Measurements from ENCODE around the gene PARP9. TPM values are rescaled to one million over a fixed set of nuclear protein-coding genes. Genes with fewer than 3 reads are reported as not detected.

The PARP9 gene
- polyA plus RNA-seq: 10 to 100 TPM; 20.5 to 36.5 (median 25.2) TPM
- long read RNA-seq, donor 1: 0 reads
- long read RNA-seq, donor 2: 0 reads
- long read RNA-seq, donor 3: 0 reads
- long read RNA-seq, donor 4: 0 reads
- long read RNA-seq, donor 5: 0 reads
- long read RNA-seq, donor 6: 0 reads
- long read RNA-seq, donor 7: 0 reads
- long read RNA-seq, donor 8: 0 reads
- long read RNA-seq, donor 9: 0 reads
- long read RNA-seq, donor 10, partial matches to known transcripts: 7 of 7 reads
- long read RNA-seq, donor 10, other reads (novel, unspliced or antisense): 0 of 7 reads

DNA sequence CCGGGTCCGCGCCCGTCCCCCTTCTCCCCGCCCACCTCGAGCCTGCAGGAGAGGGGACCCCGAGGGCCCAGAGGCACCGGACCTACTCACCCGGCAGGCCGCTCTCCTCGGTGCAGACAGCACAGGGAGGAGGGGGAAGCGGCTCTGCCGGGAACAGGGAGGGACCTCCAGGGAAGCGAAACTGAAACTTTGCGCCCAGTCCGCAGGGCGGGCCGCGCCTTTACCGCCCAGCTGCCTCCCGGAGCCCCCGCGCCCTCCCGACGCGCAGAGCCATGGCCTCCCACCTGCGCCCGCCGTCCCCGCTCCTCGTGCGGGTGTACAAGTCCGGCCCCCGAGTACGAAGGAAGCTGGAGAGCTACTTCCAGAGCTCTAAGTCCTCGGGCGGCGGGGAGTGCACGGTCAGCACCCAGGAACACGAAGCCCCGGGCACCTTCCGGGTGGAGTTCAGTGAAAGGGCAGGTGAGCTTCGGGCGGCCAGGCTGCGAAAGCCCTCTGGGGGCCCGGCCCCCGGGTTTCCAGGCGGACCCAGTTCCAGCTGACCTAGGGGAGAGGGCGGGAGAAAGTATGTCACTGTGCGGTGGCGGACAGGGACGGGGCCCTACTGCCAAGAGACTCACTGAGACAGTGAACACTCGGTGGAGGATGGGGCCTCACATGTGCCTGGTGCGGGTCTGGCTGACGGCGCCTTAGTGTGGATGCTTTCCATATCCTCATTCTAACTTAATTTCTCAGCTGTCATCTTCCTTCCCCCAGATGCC, at the start of gene PARP9, which contains the start of gene DTX3L:
Gene PARP9 (minus strand): TSS at position 146 of the 758 bp plus-strand sequence. CDS start 4,680 bp downstream, outside the sequence.
Gene DTX3L (plus strand): TSS at position 184 of the 758 bp plus-strand sequence. CDS start 89 bp downstream, at position 273.
- Histone ChIP-seq H3K27me3 (ENCODE audit: control insufficient read depth in 3 of 3, insufficient read depth in 3 of 3, low read length in 3 of 3) (no peaks in the 10 kb centered on the region), H3K27ac (ENCODE audit: low read depth in 1 of 3, low read length in 2 of 3) (peak within 1 kb of the TSS; percentile 93 to 99 (median 98)), H3K36me3 (ENCODE audit: control insufficient read depth in 3 of 3, insufficient read depth in 2 of 3, low read depth in 1 of 3, low read length in 3 of 3) (peaks cover 4 to 19% (median 5%) of the 10 kb centered on the region in 3 donors), H3K4me3 (ENCODE audit: low read depth in 1 of 3, low read length in 3 of 3) (peak within 1 kb of the TSS; percentile 93 to 99 (median 95)), H3K9me3 (ENCODE audit: control insufficient read depth in 2 of 2, insufficient read depth in 1 of 2, low read depth in 1 of 2, low read length in 1 of 2) (no peaks in the 10 kb centered on the region), H3K4me1 (ENCODE audit: control insufficient read depth in 3 of 3, insufficient read depth in 2 of 3, low read depth in 1 of 3, low read length in 2 of 3) (peaks cover 4 to 22% (median 12%) of the 10 kb centered on the region in 3 donors)
- FAIRE-seq: no peak
- DNase-seq: peak; percentile 92 to 95
- 0 to 1% (median 0%) methylated on average over 45 to 56 of the region's 56 CpGs for WGBS, 3 donors

DNA sequence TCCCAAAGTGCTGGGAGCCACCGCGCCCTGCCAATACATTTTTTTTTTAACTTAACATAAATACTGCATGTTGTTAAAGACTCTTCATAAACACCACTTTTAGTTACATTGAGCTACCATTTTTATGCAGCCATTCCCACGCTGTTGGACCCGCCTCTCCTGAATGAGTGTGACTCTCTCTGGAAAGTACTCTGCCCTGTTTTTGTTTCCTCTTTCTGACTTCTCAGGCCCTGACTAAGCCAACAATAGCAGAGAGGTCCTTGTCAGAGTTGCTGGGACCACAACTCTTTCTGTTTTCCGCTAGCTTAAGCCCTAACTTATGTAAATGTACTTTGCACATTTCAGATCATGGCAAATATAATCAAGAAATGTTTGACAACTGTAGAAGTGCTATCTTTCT, 48.6 kb upstream of the PARP9 start:
- H3K9me3 ChIP-seq (ENCODE audit: control insufficient read depth in 2 of 2, insufficient read depth in 1 of 2, low read depth in 1 of 2, low read length in 1 of 2): no peaks in the 10 kb centered on the region
- no peaks in the 10 kb centered on the region for H3K27me3 ChIP-seq (ENCODE audit: control insufficient read depth in 3 of 3, insufficient read depth in 3 of 3, low read length in 3 of 3)
- H3K27ac ChIP-seq (ENCODE audit: low read depth in 1 of 3, low read length in 2 of 3): no peak overlapping the region
- no peaks in the 10 kb centered on the region for H3K4me1 ChIP-seq (ENCODE audit: control insufficient read depth in 3 of 3, insufficient read depth in 2 of 3, low read depth in 1 of 3, low read length in 2 of 3)
- 80 to 97% (median 88%) methylated on average over 5 of the region's 5 CpGs for WGBS, 3 donors
- DNase-seq: no peak
- no peak overlapping the region for H3K4me3 ChIP-seq (ENCODE audit: low read depth in 1 of 3, low read length in 3 of 3)
- FAIRE-seq: no peak
- peaks cover 0 to 2% (median 0%) of the 10 kb centered on the region in 3 donors for H3K36me3 ChIP-seq (ENCODE audit: control insufficient read depth in 3 of 3, insufficient read depth in 2 of 3, low read depth in 1 of 3, low read length in 3 of 3)

DNA sequence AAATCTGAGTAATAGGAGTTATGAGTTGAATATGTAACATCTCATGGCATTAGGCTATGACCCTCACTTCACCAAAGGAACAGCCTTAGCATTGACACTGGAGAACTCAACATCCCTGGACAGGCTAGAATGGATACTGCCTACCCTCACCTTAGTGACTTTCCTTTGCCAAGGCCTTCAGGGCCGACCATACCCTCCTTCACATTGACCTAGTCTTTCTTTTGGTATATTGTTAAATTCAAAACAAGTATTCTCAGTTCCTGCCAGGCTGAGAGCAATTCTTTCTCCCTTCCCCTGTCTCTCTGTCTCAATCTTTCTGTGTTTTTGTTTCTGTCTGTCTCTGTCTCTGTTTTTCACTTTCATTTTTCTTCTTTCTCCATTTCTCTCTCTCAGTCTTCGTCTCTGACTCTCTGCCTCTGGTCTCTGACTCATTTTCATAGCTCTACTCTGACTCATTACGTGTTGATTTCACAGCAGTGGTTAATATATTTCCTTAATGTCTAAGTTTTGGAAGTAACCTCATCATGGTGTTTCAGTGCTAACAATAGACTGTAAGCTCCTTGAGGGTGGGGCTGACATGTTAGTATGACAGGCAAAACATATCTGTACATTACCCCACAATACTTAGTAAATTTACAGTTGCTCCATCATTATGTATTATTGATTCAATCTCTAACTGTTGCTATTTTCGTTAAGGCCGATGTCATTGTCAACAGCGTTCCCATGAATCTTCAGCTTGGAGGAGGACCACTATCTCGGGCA, 45.9 kb upstream of the PARP9 start:
- WGBS, 3 donors: 71 to 83% (median 75%) methylated on average over 7 of the region's 7 CpGs
- DNase-seq: peak in 1 of 2 donors; percentile 13
- H3K4me1 ChIP-seq (ENCODE audit: control insufficient read depth in 3 of 3, insufficient read depth in 2 of 3, low read depth in 1 of 3, low read length in 2 of 3): no peaks in the 10 kb centered on the region
- no peak overlapping the region for H3K4me3 ChIP-seq (ENCODE audit: low read depth in 1 of 3, low read length in 3 of 3)
- H3K27ac ChIP-seq (ENCODE audit: low read depth in 1 of 3, low read length in 2 of 3): peak overlapping the region in 1 of 3 donors; percentile 9
- H3K36me3 ChIP-seq (ENCODE audit: control insufficient read depth in 3 of 3, insufficient read depth in 2 of 3, low read depth in 1 of 3, low read length in 3 of 3): no peaks in the 10 kb centered on the region
- FAIRE-seq: no peak
- H3K9me3 ChIP-seq (ENCODE audit: control insufficient read depth in 2 of 2, insufficient read depth in 1 of 2, low read depth in 1 of 2, low read length in 1 of 2): no peaks in the 10 kb centered on the region
- H3K27me3 ChIP-seq (ENCODE audit: control insufficient read depth in 3 of 3, insufficient read depth in 3 of 3, low read length in 3 of 3): no peaks in the 10 kb centered on the region

DNA sequence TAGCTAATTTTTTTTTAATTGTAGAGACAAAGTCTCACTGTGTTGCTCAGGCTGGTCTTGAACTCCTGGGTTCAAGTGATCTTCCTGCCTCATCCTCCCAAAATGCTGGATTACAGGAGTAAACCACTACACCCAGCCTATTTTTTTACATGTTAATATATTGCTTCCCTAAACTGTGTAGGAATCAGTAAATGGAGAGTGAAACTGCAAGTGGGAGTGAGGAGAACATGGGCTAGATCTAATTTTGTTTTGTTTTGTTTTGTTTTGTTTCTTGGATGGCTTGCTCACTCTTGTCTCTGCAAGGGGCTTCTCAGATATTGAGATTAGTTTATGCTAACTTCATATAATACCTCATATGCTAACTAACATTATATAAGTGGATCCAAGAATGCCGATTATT, 44.8 kb upstream of the PARP9 start:
- Histone ChIP-seq H3K27ac (ENCODE audit: low read depth in 1 of 3, low read length in 2 of 3) (no peak overlapping the region), H3K27me3 (ENCODE audit: control insufficient read depth in 3 of 3, insufficient read depth in 3 of 3, low read length in 3 of 3) (no peaks in the 10 kb centered on the region), H3K4me1 (ENCODE audit: control insufficient read depth in 3 of 3, insufficient read depth in 2 of 3, low read depth in 1 of 3, low read length in 2 of 3) (no peaks in the 10 kb centered on the region), H3K4me3 (ENCODE audit: low read depth in 1 of 3, low read length in 3 of 3) (no peak overlapping the region), H3K9me3 (ENCODE audit: control insufficient read depth in 2 of 2, insufficient read depth in 1 of 2, low read depth in 1 of 2, low read length in 1 of 2) (no peaks in the 10 kb centered on the region), H3K36me3 (ENCODE audit: control insufficient read depth in 3 of 3, insufficient read depth in 2 of 3, low read depth in 1 of 3, low read length in 3 of 3) (no peaks in the 10 kb centered on the region)
- no peak for FAIRE-seq
- no peak for DNase-seq
- 91 to 97% (median 96%) methylated on average over 1 of the region's 1 CpG for WGBS, 3 donors

DNA sequence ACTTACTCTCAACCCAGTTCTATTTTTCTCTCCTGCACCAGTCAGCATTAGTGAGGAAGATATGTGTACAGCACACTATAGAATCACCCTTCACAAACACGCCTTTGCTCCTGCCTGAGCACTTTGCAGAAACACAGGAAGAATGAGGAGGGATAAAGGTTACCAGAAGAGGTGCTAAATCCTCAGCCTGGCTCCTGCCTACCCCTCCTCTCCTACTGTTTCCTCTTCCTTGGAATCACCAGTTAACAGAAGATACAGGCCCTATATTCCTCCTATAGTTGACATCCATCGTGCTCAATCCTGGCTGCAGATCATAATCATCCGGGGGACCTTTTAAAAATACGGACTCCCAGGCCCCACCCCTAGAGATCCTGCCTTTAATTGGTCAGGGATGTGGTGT, 42.2 kb upstream of the PARP9 start:
- Histone ChIP-seq H3K27ac (ENCODE audit: low read depth in 1 of 3, low read length in 2 of 3) (no peak overlapping the region), H3K4me1 (ENCODE audit: control insufficient read depth in 3 of 3, insufficient read depth in 2 of 3, low read depth in 1 of 3, low read length in 2 of 3) (no peaks in the 10 kb centered on the region), H3K27me3 (ENCODE audit: control insufficient read depth in 3 of 3, insufficient read depth in 3 of 3, low read length in 3 of 3) (no peaks in the 10 kb centered on the region), H3K36me3 (ENCODE audit: control insufficient read depth in 3 of 3, insufficient read depth in 2 of 3, low read depth in 1 of 3, low read length in 3 of 3) (no peaks in the 10 kb centered on the region), H3K4me3 (ENCODE audit: low read depth in 1 of 3, low read length in 3 of 3) (no peak overlapping the region), H3K9me3 (ENCODE audit: control insufficient read depth in 2 of 2, insufficient read depth in 1 of 2, low read depth in 1 of 2, low read length in 1 of 2) (no peaks in the 10 kb centered on the region)
- 28 to 54% (median 50%) methylated on average over 4 of the region's 4 CpGs for WGBS, 3 donors
- no peak for DNase-seq
- no peak for FAIRE-seq

DNA sequence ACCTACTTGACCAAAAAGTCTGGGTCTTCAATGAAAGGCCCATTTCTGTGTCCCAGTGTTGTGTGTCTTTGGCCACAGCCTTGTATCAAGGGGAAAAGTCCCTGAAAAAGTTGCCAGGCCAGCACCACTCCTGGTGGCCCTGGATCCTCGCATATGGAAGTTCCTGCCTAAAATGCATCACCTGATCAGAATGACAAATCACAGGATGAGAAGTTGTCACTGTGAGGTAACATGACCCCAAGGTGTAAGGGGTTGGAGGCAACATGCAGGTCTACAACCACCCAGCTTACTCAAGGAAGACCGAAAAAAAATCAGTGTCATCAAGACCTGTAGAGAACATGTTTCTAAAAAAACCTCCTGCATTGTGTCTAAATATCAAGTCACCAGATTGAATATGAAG, 39.0 kb upstream of the PARP9 start:
- FAIRE-seq (no peak), DNase-seq (no peak)
- Histone ChIP-seq H3K36me3 (ENCODE audit: control insufficient read depth in 3 of 3, insufficient read depth in 2 of 3, low read depth in 1 of 3, low read length in 3 of 3) (no peaks in the 10 kb centered on the region), H3K27ac (ENCODE audit: low read depth in 1 of 3, low read length in 2 of 3) (no peak overlapping the region), H3K9me3 (ENCODE audit: control insufficient read depth in 2 of 2, insufficient read depth in 1 of 2, low read depth in 1 of 2, low read length in 1 of 2) (no peaks in the 10 kb centered on the region), H3K4me3 (ENCODE audit: low read depth in 1 of 3, low read length in 3 of 3) (no peak overlapping the region), H3K27me3 (ENCODE audit: control insufficient read depth in 3 of 3, insufficient read depth in 3 of 3, low read length in 3 of 3) (no peaks in the 10 kb centered on the region), H3K4me1 (ENCODE audit: control insufficient read depth in 3 of 3, insufficient read depth in 2 of 3, low read depth in 1 of 3, low read length in 2 of 3) (no peaks in the 10 kb centered on the region)
- WGBS, 3 donors: 90 to 93% (median 92%) methylated on average over 2 of the region's 2 CpGs

DNA sequence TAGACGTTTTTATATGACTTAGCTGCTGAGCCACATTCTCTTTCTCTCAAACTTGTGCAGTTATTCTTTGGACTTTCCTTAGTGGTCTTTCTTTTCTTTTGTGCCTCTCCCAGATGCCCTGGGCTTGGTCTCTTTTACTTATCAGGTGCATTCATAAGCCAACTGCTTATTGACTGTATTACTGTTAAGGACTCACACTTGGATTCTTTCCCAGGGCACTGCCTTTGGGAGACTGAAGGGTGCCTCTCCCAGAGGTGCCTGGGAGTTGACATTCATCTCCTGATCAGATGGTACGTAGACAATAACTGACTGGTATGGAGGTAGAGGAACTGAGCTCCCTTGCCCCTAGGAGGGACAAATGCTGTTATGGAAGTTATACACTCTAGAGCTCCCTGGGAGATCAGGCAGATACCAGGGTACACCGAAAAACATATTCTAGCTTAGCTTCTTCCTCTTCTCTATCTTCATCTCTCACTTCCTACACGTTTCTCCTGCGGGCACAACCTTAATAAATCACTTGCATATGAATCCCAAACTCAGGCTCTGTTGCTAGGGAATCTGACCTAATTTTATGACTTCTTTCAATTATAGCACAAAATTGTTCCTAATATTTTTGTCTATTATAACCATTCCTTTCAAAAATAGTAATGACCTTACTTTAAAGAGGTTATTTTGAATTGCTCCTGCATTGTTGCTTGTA, 38.1 kb upstream of the PARP9 start:
- 19 to 50% (median 49%) methylated on average over 5 of the region's 5 CpGs for WGBS, 3 donors
- H3K36me3 ChIP-seq (ENCODE audit: control insufficient read depth in 3 of 3, insufficient read depth in 2 of 3, low read depth in 1 of 3, low read length in 3 of 3): no peaks in the 10 kb centered on the region
- no peak overlapping the region for H3K4me3 ChIP-seq (ENCODE audit: low read depth in 1 of 3, low read length in 3 of 3)
- no peaks in the 10 kb centered on the region for H3K4me1 ChIP-seq (ENCODE audit: control insufficient read depth in 3 of 3, insufficient read depth in 2 of 3, low read depth in 1 of 3, low read length in 2 of 3)
- H3K27ac ChIP-seq (ENCODE audit: low read depth in 1 of 3, low read length in 2 of 3): no peak overlapping the region
- H3K27me3 ChIP-seq (ENCODE audit: control insufficient read depth in 3 of 3, insufficient read depth in 3 of 3, low read length in 3 of 3): no peaks in the 10 kb centered on the region
- FAIRE-seq: no peak
- peak in 1 of 2 donors; percentile 15 for DNase-seq
- H3K9me3 ChIP-seq (ENCODE audit: control insufficient read depth in 2 of 2, insufficient read depth in 1 of 2, low read depth in 1 of 2, low read length in 1 of 2): no peaks in the 10 kb centered on the region

DNA sequence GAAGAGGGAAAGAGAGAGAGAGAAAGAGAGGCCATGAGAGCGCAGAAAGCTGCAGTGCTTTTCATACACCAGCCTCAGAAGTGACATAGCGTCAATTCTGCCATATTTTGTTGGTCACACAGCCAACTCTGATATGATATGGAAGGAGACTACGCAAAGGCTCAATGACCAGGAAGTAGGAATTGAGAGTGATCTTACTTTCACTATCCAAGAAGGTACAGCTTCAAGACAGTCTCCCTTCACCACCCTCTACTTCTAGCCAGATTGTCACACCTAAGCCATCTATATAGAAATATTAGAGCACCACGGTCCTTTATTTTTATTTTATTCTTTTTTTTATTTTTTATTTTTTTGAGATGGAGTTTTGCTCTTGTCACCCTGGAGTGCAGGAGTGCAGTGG, 34.5 kb upstream of the PARP9 start:
- H3K27me3 ChIP-seq (ENCODE audit: control insufficient read depth in 3 of 3, insufficient read depth in 3 of 3, low read length in 3 of 3): no peaks in the 10 kb centered on the region
- WGBS, 3 donors: 59 to 70% (median 63%) methylated on average over 4 of the region's 4 CpGs
- no peak overlapping the region for H3K27ac ChIP-seq (ENCODE audit: low read depth in 1 of 3, low read length in 2 of 3)
- H3K4me3 ChIP-seq (ENCODE audit: low read depth in 1 of 3, low read length in 3 of 3): no peak overlapping the region
- FAIRE-seq (no peak), DNase-seq (peak in 1 of 2 donors; percentile 16)
- no peaks in the 10 kb centered on the region for H3K36me3 ChIP-seq (ENCODE audit: control insufficient read depth in 3 of 3, insufficient read depth in 2 of 3, low read depth in 1 of 3, low read length in 3 of 3)
- H3K9me3 ChIP-seq (ENCODE audit: control insufficient read depth in 2 of 2, insufficient read depth in 1 of 2, low read depth in 1 of 2, low read length in 1 of 2): no peaks in the 10 kb centered on the region
- H3K4me1 ChIP-seq (ENCODE audit: control insufficient read depth in 3 of 3, insufficient read depth in 2 of 3, low read depth in 1 of 3, low read length in 2 of 3): no peaks in the 10 kb centered on the region
